GM20000 (cell line): ENCODE results near the gene NR1D2.

Experiments
- DNase-seq: peaks from one replicate; pipeline ENCODE4 v3.0.0; 2012; ENCODE audit warnings: low spot score
- TF ChIP-seq, protein P1 (sequence below): IDR thresholded peaks from 2 replicates; pipeline ENCODE4 v1.5.1; 2012; ENCODE audit warnings: mild to moderate bottlenecking, control low read depth; ENCODE audit errors: extremely low read depth, missing control alignments

Gene NR1D2

DNA sequence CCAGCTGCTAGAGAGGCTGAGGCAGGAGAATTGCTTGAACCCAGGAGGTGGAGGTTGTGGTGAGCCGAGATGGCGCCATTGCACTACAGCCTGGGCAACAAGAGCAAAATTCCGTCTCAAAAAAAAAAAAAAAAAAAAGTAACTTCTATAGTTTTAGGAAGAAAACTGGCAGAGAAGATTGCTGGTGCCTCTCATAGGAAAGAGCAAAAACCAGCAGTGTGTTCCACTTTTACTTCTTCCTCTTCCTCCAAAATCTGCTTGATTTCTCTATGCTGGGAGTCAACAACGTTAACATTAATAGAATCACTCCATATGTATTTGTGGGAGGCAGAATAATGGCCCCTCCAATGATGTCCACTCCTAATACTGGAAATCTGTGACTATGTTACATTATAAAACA, 12.5 kb upstream of the NR1D2 start:
- TF ChIP-seq, protein P1, sequence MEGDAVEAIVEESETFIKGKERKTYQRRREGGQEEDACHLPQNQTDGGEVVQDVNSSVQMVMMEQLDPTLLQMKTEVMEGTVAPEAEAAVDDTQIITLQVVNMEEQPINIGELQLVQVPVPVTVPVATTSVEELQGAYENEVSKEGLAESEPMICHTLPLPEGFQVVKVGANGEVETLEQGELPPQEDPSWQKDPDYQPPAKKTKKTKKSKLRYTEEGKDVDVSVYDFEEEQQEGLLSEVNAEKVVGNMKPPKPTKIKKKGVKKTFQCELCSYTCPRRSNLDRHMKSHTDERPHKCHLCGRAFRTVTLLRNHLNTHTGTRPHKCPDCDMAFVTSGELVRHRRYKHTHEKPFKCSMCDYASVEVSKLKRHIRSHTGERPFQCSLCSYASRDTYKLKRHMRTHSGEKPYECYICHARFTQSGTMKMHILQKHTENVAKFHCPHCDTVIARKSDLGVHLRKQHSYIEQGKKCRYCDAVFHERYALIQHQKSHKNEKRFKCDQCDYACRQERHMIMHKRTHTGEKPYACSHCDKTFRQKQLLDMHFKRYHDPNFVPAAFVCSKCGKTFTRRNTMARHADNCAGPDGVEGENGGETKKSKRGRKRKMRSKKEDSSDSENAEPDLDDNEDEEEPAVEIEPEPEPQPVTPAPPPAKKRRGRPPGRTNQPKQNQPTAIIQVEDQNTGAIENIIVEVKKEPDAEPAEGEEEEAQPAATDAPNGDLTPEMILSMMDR = no peak
- DNase-seq = no peak

DNA sequence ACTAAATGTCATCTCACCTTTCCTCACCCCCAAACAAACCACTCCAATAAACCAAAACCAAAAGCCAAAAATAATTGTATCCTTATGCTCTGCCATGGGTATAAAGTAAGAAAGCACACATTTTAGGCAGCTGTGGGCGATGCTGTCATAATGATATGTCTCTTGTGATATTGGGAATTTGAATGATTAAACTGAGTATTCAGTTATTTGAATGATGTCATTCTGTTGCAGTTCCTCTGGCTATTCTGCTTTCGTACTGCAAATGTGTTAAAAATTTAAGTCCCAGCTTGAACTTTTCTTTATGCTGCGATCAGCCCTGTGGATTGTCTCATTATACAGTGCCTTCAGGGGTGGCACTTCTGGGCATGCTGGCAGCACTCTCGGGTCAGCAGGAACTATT, 10.8 kb upstream of the NR1D2 start:
- DNase-seq = no peak

DNA sequence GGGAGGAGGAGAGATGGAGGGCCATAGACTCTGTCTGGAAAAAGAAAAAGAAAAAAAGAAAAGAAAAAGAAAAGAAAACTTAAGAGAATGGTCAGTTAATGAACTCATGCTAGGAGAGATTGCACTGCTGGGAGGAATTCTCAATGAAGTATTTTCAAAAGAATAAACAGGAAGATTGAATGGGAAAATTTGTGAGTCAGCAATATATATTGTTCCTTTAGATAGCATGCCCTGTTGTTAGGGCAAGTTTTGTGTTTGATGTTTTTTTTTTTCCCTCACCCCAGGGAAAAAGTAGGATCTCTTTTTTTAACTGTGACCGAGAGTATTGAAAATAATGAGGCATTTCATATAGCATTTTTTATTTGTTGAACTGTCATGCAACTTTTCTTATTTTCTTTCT, 7.8 kb upstream of the NR1D2 start:
- no peak for DNase-seq
- TF ChIP-seq, protein P1 = no peak

More for the DNA sequence above, 10.8 kb upstream of the NR1D2 start:
- TF ChIP-seq, protein P1 = no peak

DNA sequence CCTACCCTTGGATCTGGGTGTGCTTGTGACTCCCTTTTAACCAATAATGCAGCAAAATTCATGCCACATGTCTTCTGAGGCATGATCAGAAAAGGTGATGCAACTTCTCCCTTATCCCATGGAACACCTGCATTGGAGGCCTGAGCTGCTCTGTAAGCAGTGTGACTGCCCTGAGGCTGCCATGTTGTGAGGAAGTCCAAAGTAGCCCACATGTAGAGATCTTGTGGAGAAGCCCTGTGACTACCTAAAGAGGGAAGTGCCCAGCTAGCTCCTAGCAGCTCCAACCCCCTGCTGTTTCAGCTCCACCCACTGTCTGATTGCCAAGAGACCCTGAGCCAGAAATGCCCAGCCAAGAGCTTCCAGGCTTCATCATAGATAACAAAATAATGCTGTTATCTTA, 6.4 kb upstream of the NR1D2 start:
- TF ChIP-seq, protein P1 = no peak
- DNase-seq = no peak

DNA sequence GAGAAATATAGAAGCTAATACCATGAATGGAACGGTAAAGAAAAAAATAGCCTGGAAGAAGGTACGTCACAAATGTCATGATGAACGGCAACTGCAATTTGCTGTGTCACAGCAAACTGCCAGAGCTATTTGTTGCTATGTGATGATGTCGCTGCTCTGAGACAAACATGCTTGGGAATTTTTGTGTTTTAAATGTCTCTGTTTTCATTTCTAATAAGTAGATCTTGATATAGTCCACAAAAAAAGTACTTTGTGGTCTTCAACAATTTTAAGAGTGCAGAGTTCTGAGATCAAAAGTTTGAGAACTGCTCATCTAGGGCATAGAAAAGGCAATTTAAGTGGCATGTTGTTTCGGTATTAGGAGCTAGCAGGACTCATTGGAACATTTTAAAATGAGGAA, 4.3 kb upstream of the NR1D2 start:
- TF ChIP-seq, protein P1 = no peak
- DNase-seq = no peak

DNA sequence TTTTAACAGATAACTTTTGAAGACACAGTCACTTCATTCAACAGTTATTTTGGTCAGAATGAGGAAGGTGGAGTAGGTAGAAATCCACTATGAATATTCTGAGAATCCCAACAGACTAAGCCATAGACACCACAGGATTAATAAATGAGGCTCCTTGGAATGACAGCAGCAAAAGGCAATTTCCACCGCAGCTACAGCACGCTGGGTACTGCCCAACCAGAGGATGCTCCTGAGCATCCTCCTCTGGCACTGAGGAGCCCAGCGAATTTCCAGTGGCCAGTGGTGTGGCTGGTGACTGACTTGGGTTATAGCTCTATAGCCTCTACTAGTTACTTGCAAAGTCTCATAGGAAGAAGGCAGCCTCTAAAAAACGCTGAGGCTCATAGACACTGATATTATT, 3.6 kb upstream of the NR1D2 start:
- no peak for DNase-seq
- TF ChIP-seq, protein P1 = no peak

DNA sequence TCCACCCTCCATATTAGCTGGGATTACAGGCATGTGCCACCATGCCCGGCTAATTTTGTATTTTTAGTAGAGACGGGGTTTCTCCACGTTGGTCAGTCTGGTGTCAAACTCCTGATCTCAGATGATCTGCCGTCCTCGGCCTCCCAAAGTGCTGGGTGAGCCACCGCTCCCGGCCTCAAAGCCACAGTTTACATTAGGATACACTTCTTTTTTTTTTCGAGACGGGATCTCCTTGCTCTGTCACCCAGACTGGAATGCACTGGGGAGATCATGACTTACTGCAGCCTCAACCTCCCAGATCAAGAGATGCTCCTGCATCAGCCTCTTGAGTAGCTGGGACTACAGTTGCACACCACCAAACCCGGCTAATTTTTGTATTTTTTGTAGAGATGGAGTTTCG, 2.5 kb upstream of the NR1D2 start:
- DNase-seq = no peak
- TF ChIP-seq, protein P1 = no peak
